ENCODE data around the gene DMXL2. TPM values are rescaled to one million over a fixed set of nuclear protein-coding genes. Genes with fewer than 3 reads are reported as not detected.

The DMXL2 gene
- total and polyA plus RNA-seq, 4 donors, result 70.4 to 170 (median 106) TPM

- H3K4me1 ChIP-seq (ENCODE audit: control insufficient read depth, insufficient read depth, low read length), result peaks cover 9% of the 10 kb centered on the region
These were observed 218.4 kb downstream of the DMXL2 start for GRCh38 chr15:51403946-51404695.

DNA sequence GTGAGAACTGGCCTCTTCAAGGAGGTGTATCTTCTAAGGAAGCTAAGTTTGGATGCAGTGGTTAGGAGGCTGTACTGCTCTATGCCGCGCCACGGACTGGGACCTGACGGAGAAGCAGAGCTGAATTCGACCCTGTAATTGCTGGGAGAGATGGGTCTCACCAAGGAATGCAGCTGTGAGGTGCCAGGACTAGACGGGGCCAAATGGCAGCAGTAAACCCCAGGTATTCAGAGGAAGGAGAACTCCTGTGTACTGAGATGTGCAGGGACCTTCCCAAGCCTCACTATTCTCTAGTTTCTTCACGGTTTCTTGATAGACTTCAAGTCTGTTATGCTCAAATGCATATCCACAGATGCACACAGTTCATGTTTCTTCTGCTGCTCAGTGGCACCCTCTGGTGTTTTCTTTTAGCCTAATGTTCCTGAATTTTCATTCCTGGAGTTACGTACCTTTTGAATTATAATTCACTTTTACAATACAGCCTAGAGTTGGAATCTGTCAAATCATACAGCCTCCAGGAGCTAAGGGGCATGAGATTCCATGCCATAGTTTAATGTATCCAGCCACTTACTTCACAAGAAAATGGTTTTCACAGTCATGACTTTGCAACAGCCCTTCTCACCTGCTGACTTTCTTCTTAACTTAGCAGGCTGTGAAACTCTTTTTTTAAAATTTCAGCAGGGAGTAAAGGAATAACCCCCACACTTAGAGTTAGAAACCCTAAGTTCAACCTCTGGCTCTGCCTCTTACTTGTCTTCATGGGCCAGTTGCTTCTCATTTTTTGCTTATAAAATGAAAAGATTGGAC, 219.3 kb downstream of the DMXL2 start:
- peak in 4 of 6 donors; percentile 31 to 88 (median 60) for DNase-seq (ENCODE audit: low read depth in 4 of 6, low spot score in 6 of 6)
- H3K36me3 ChIP-seq (ENCODE audit: control insufficient read depth, insufficient read depth, low read length), result no peaks in the 10 kb centered on the region

More at GRCh38 chr15:51403946-51404695, 218.4 kb downstream of the DMXL2 start:
- Histone ChIP-seq H3K36me3 (ENCODE audit: control insufficient read depth, insufficient read depth, low read length) (no peaks in the 10 kb centered on the region), H3K27ac (ENCODE audit: low read depth, low read length) (no peak overlapping the region), H3K4me3 (ENCODE audit: low read depth, low read length) (no peak overlapping the region), H3K9me3 (ENCODE audit: control insufficient read depth, insufficient read depth, low read length) (no peaks in the 10 kb centered on the region), H3K27me3 (ENCODE audit: control insufficient read depth, insufficient read depth, low read length) (no peaks in the 10 kb centered on the region)
- 90% methylated on average over 5 of the region's 9 CpGs for WGBS (ENCODE audit: insufficient coverage)
- no peak for DNase-seq (ENCODE audit: low read depth in 4 of 6, low spot score in 6 of 6)

GRCh38 chr15:51401872-51402517, 220.6 kb downstream of the DMXL2 start:
- no peak for DNase-seq (ENCODE audit: low read depth in 4 of 6, low spot score in 6 of 6)
- H3K9me3 ChIP-seq (ENCODE audit: control insufficient read depth, insufficient read depth, low read length), result no peaks in the 10 kb centered on the region
- no peak overlapping the region for H3K27ac ChIP-seq (ENCODE audit: low read depth, low read length)
- H3K4me3 ChIP-seq (ENCODE audit: low read depth, low read length), result no peak overlapping the region
- 53% methylated on average over 11 of the region's 12 CpGs for WGBS (ENCODE audit: insufficient coverage)
- H3K27me3 ChIP-seq (ENCODE audit: control insufficient read depth, insufficient read depth, low read length), result no peaks in the 10 kb centered on the region
- peaks cover 17% of the 10 kb centered on the region for H3K4me1 ChIP-seq (ENCODE audit: control insufficient read depth, insufficient read depth, low read length)
- no peaks in the 10 kb centered on the region for H3K36me3 ChIP-seq (ENCODE audit: control insufficient read depth, insufficient read depth, low read length)

More for the DNA sequence above, 219.3 kb downstream of the DMXL2 start:
- Histone ChIP-seq H3K9me3 (ENCODE audit: control insufficient read depth, insufficient read depth, low read length) (no peaks in the 10 kb centered on the region), H3K4me3 (ENCODE audit: low read depth, low read length) (no peak overlapping the region), H3K4me1 (ENCODE audit: control insufficient read depth, insufficient read depth, low read length) (peaks cover 17% of the 10 kb centered on the region), H3K27ac (ENCODE audit: low read depth, low read length) (no peak overlapping the region), H3K27me3 (ENCODE audit: control insufficient read depth, insufficient read depth, low read length) (no peaks in the 10 kb centered on the region)
- WGBS (ENCODE audit: insufficient coverage), result 73% methylated on average over 7 of the region's 8 CpGs

DNA sequence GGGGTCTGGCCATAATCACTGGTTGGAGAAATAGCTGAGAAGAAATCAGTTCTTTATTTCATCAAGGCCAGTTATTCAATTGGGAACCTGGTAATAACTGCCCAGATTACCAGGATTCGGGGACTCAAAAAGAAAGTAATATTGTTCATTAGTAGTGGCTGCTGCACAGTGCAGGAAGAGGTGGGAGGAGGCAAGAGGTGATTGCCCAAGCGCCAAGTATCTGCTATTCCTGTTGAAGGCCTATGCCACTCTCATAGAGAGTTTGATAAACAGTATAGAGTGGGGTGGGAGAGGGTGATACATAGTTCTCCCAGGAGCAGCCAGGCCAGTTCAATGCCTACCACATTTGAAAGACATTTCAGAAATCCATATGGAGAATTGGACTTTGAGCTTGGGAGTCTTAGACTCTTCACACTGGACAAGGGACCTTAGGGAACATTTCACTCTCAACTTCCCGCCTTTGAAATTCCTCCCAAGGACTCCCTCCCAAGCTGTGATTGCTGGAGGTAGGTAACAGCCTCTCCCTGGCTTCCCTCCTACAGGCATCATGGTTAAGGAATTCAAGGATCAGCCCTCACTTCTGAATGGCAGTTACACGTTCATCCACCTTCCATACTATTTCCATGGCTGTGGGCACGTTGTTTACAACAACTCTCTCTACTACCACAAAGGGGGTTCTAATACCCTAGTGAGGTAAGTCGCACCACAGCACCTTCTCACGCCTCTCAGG, 221.4 kb downstream of the DMXL2 start:
- Histone ChIP-seq H3K4me3 (ENCODE audit: low read depth, low read length) (no peak overlapping the region), H3K4me1 (ENCODE audit: control insufficient read depth, insufficient read depth, low read length) (peaks cover 15% of the 10 kb centered on the region), H3K27me3 (ENCODE audit: control insufficient read depth, insufficient read depth, low read length) (no peaks in the 10 kb centered on the region), H3K9me3 (ENCODE audit: control insufficient read depth, insufficient read depth, low read length) (no peaks in the 10 kb centered on the region), H3K27ac (ENCODE audit: low read depth, low read length) (no peak overlapping the region), H3K36me3 (ENCODE audit: control insufficient read depth, insufficient read depth, low read length) (no peaks in the 10 kb centered on the region)
- DNase-seq (ENCODE audit: low read depth in 4 of 6, low spot score in 6 of 6), result no peak
- WGBS (ENCODE audit: insufficient coverage), result 95% methylated on average over 4 of the region's 7 CpGs

DNA sequence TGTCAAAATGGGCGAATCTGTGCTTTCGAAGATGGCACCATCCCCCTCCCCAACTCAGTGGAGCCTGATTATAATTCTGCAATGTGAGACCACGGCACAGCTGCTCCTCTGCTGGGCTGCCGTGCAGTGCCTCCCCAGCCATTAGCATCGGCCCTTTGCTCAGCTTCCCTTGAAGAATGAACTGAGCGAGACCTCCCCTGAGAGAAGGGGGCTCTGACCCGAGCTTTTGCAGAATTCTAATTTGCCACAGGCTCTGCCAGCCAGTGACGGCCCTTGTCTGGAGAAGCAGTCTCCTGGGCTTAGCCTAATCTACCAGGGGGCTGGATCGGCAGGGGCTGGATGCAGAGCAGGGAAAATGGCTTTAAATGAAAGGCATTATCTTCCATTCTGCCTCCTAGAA, 223.9 kb downstream of the DMXL2 start:
- no peaks in the 10 kb centered on the region for H3K36me3 ChIP-seq (ENCODE audit: control insufficient read depth, insufficient read depth, low read length)
- no peak overlapping the region for H3K4me3 ChIP-seq (ENCODE audit: low read depth, low read length)
- no peaks in the 10 kb centered on the region for H3K9me3 ChIP-seq (ENCODE audit: control insufficient read depth, insufficient read depth, low read length)
- DNase-seq (ENCODE audit: low read depth in 4 of 6, low spot score in 6 of 6), result peak in 2 of 6 donors; percentile 61 to 69
- 24% methylated on average over 9 of the region's 9 CpGs for WGBS (ENCODE audit: insufficient coverage)
- H3K4me1 ChIP-seq (ENCODE audit: control insufficient read depth, insufficient read depth, low read length), result peaks cover 8% of the 10 kb centered on the region
- H3K27ac ChIP-seq (ENCODE audit: low read depth, low read length), result no peak overlapping the region
- no peaks in the 10 kb centered on the region for H3K27me3 ChIP-seq (ENCODE audit: control insufficient read depth, insufficient read depth, low read length)

Other genes with a start within 250 kb of the DMXL2 start
- 10 to 100 TPM; 25.4 to 56.0 TPM for gene SCG3, start 58.7 kb upstream of the DMXL2 start, total RNA-seq
- 100 to 1,000 TPM; 117 to 153 TPM for gene SCG3, start 58.7 kb upstream of the DMXL2 start, polyA plus RNA-seq (ENCODE audit: insufficient read length in 2 of 2)
- gene LYSMD2, start 114.9 kb upstream of the DMXL2 start, total RNA-seq, result 10 to 100 TPM; 10.7 to 23.8 TPM
- 10 to 100 TPM; 23.5 to 23.8 TPM for gene LYSMD2, start 114.9 kb upstream of the DMXL2 start, polyA plus RNA-seq (ENCODE audit: insufficient read length in 2 of 2)
- 100 to 1,000 TPM in 1 of 2 donors, 10 to 100 TPM in 1; 57.1 to 220 TPM for gene TMOD2, start 128.8 kb upstream of the DMXL2 start, total RNA-seq
- gene TMOD2, start 128.8 kb upstream of the DMXL2 start, polyA plus RNA-seq (ENCODE audit: insufficient read length in 2 of 2), result 100 to 1,000 TPM; 114 to 160 TPM
- 10 to 100 TPM; 43.0 to 60.4 TPM for gene TMOD3, start 206.9 kb upstream of the DMXL2 start, total RNA-seq
- gene TMOD3, start 206.9 kb upstream of the DMXL2 start, polyA plus RNA-seq (ENCODE audit: insufficient read length in 2 of 2), result 10 to 100 TPM; 26.5 to 26.8 TPM